Mucosa of descending colon (tissue), 3 donors: Measurements from ENCODE around the gene ZBTB46. TPM values are rescaled to one million over a fixed set of nuclear protein-coding genes. Genes with fewer than 3 reads are reported as not detected.
A peak's percentile ranks its signal among the peaks of the same experiment; 100 is the strongest.

Experiments used
- ATAC-seq: fragments of 200-7000 bp; cut with Tn5 transposase; one replicate; pipeline ENCODE4 v1.9.1; 2020; ENCODE audit warnings: mild to moderate bottlenecking, moderate library complexity
- DNase-seq, 3 donors: peaks; one replicate each; pipeline ENCODE4 v3.0.0-alpha.2; 2020
- H3K36me3 ChIP-seq: fragments of 200-600 bp; one replicate; pipeline ENCODE4 v1.8.0; 2021; ENCODE audit warnings: low read depth, mild to moderate bottlenecking
- H3K4me1 ChIP-seq: fragments of 200-600 bp; one replicate; pipeline ENCODE4 v1.8.0; 2021; ENCODE audit warnings: low read depth, mild to moderate bottlenecking
- H3K4me3 ChIP-seq: fragments of 200-600 bp; one replicate; pipeline ENCODE4 v1.8.0; 2021; ENCODE audit warnings: mild to moderate bottlenecking
- H3K9me3 ChIP-seq: fragments of 200-600 bp; one replicate; pipeline ENCODE4 v1.8.0; 2021; ENCODE audit warnings: mild to moderate bottlenecking
- CTCF ChIP-seq: fragments of 200-600 bp; IDR thresholded peaks from one replicate; pipeline ENCODE4 v1.8.0; 2022; ENCODE audit warnings: antibody characterized with exemption, mild to moderate bottlenecking
- intact Hi-C, 2 donors: fragments of 100-400 bp; cut with DNase I in 1 of 2; cut with micrococcal nuclease in 1 of 2; formaldehyde crosslinking; loops; one replicate each; pipeline versions ENCODE4 v1.11.0 to v1.11.1; 2022; cut with DNase I, micrococcal nuclease
- total RNA-seq, 3 donors: library from RNA; stranded (reverse); fragmentation: NEBNext Ultra II Directional in 2 of 3; extraction: Animal tissue kit (Norgen Biotek cat#: 25700) in 2 of 3; gene quantifications; one replicate each; pipeline versions ENCODE4 v1.2.1 to v1.2.4, GENCODE V29; 2021 to 2023
- donor health status: DM: no; HTN: no; CAD: no; lungs with moderate emphysema.
- donor health status: DM: no; HTN: no; CAD: no.
- donor health status: DM: no; HTN: yes; CAD: no.

Gene ZBTB46
- total RNA-seq, 3 donors from 2014 or later: 3.1 to 5.7 (median 3.3) TPM

- Histone ChIP-seq H3K4me3 (no peak overlapping the region), H3K9me3 (no peaks in the 10 kb centered on the region), H3K4me1 (peaks cover 22% of the 10 kb centered on the region), H3K36me3 (peaks cover 3% of the 10 kb centered on the region)
- intact Hi-C loops: loop anchor here in 1 of 2 donors (5.0 kb wide), 1 partner anchor 211 kb away; no protein-coding TSS in a partner anchor
- DNase-seq (no peak), ATAC-seq (peak; percentile 2)
- no peak for TF ChIP-seq CTCF
These were observed 27.5 kb upstream of the ZBTB46 start for GRCh38 chr20:63858393-63859165.

GRCh38 chr20:63857764-63858392 lies 26.8 kb upstream of the ZBTB46 start:
- intact Hi-C loops: loop anchor here in 1 of 2 donors (5.0 kb wide), 1 partner anchor 211 kb away; no protein-coding TSS in a partner anchor
- Histone ChIP-seq H3K4me3 (no peak overlapping the region), H3K9me3 (no peaks in the 10 kb centered on the region), H3K36me3 (peaks cover 3% of the 10 kb centered on the region), H3K4me1 (peaks cover 17% of the 10 kb centered on the region)
- peak; percentile 8 for ATAC-seq
- peak in 1 of 3 donors; percentile 30 for DNase-seq
- TF ChIP-seq CTCF: no peak

GRCh38 chr20:63856098-63856511 lies 25.0 kb upstream of the ZBTB46 start:
- intact Hi-C loops: loop anchor here in 1 of 2 donors (5.0 kb wide), 1 partner anchor 209 kb away; no protein-coding TSS in a partner anchor
- no peak overlapping the region for H3K4me3 ChIP-seq
- DNase-seq: no peak
- no peak for TF ChIP-seq CTCF
- peaks cover 17% of the 10 kb centered on the region for H3K4me1 ChIP-seq
- H3K36me3 ChIP-seq: no peaks in the 10 kb centered on the region
- ATAC-seq: no peak
- no peaks in the 10 kb centered on the region for H3K9me3 ChIP-seq

- no peak for TF ChIP-seq CTCF
- ATAC-seq (no peak), DNase-seq (no peak)
- no peaks in the 10 kb centered on the region for H3K36me3 ChIP-seq
- no peak overlapping the region for H3K4me3 ChIP-seq
- intact Hi-C loops: loop anchor here in 1 of 2 donors (5.0 kb wide), 1 partner anchor 208 kb away; no protein-coding TSS in a partner anchor
- peaks cover 17% of the 10 kb centered on the region for H3K4me1 ChIP-seq
- H3K9me3 ChIP-seq: no peaks in the 10 kb centered on the region
These were observed 24.5 kb upstream of the ZBTB46 start for GRCh38 chr20:63855363-63856097.

- ATAC-seq: no peak
These were observed 23.8 kb upstream of the ZBTB46 start for GRCh38 chr20:63854766-63855362.

More at GRCh38 chr20:63854766-63855362, 23.8 kb upstream of the ZBTB46 start:
- Histone ChIP-seq H3K4me3 (no peak overlapping the region), H3K4me1 (peaks cover 17% of the 10 kb centered on the region), H3K9me3 (no peaks in the 10 kb centered on the region), H3K36me3 (no peaks in the 10 kb centered on the region)
- TF ChIP-seq CTCF: no peak
- intact Hi-C loops: loop anchor here in 1 of 2 donors (5.0 kb wide), 1 partner anchor 208 kb away; no protein-coding TSS in a partner anchor
- no peak for DNase-seq
